ENCODE data around the gene GOLGA5. TPM values are rescaled to one million over a fixed set of nuclear protein-coding genes. Genes with fewer than 3 reads are reported as not detected.

GOLGA5 gene
- total and polyA plus RNA-seq, 9 donors, result 27.2 to 40.3 (median 32.2) TPM

Other genes with a start within 250 kb of the GOLGA5 start
- gene LGMN, start 45.7 kb upstream of the GOLGA5 start, total RNA-seq, result 91.9 TPM
- gene LGMN, start 45.7 kb upstream of the GOLGA5 start, polyA plus RNA-seq (ENCODE audit: insufficient read depth in 1 of 8, insufficient read length in 8 of 8, low replicate concordance in 1 of 8), result 100 to 1,000 TPM in 2 of 8 donors, 10 to 100 TPM in 6; 60.1 to 104 (median 89.1) TPM
- gene CHGA, start 128.8 kb downstream of the GOLGA5 start, total RNA-seq, result not detected
- 10 to 100 TPM in 1 of 8 donors, 1 to 10 TPM in 1, under 1 TPM in 5, not detected in 1; 0.13 to 20.9 (median 0.50) TPM for gene CHGA, start 128.8 kb downstream of the GOLGA5 start, polyA plus RNA-seq (ENCODE audit: insufficient read depth in 1 of 8, insufficient read length in 8 of 8, low replicate concordance in 1 of 8)